DMS79 (cell line): ENCODE measurements around the gene PARD3B.

Experiments used
- DNase-seq: peaks from one replicate; lab custom pipeline; 2025; lab: John Stamatoyannopoulos, UW

Gene PARD3B

GRCh38 chr2:204657024-204657423 is 111.7 kb downstream of the PARD3B start:
- DNase-seq, result no peak

GRCh38 chr2:204662956-204663355 is 117.7 kb downstream of the PARD3B start:
- no peak for DNase-seq

GRCh38 chr2:204663816-204664425 is 118.6 kb downstream of the PARD3B start:
- DNase-seq, result no peak

GRCh38 chr2:204664708-204665121 is 119.4 kb downstream of the PARD3B start:
- DNase-seq, result no peak

- no peak for DNase-seq
Observed at GRCh38 chr2:204665207-204665606, 119.9 kb downstream of the PARD3B start.

GRCh38 chr2:204665771-204666170 is 120.5 kb downstream of the PARD3B start:
- no peak for DNase-seq

GRCh38 chr2:204667990-204668389 is 122.7 kb downstream of the PARD3B start:
- no peak for DNase-seq

- DNase-seq, result no peak
Observed at GRCh38 chr2:204669382-204669781, 124.1 kb downstream of the PARD3B start.

GRCh38 chr2:204670124-204670523 is 124.8 kb downstream of the PARD3B start:
- DNase-seq, result no peak

- DNase-seq, result no peak
Observed at GRCh38 chr2:204670756-204671155, 125.5 kb downstream of the PARD3B start.

GRCh38 chr2:204672772-204673171 is 127.5 kb downstream of the PARD3B start:
- no peak for DNase-seq

GRCh38 chr2:204673877-204674276 is 128.6 kb downstream of the PARD3B start:
- no peak for DNase-seq

GRCh38 chr2:204678031-204678430 is 132.8 kb downstream of the PARD3B start:
- DNase-seq, result no peak

- no peak for DNase-seq
Observed at GRCh38 chr2:204680576-204680975, 135.3 kb downstream of the PARD3B start.

GRCh38 chr2:204681412-204681811 is 136.1 kb downstream of the PARD3B start:
- no peak for DNase-seq

- DNase-seq, result no peak
Observed at GRCh38 chr2:204683384-204683783, 138.1 kb downstream of the PARD3B start.

- DNase-seq, result no peak
Observed at GRCh38 chr2:204686406-204686805, 141.1 kb downstream of the PARD3B start.

- DNase-seq, result no peak
Observed at GRCh38 chr2:204687776-204688175, 142.5 kb downstream of the PARD3B start.

GRCh38 chr2:204691911-204692510 is 146.7 kb downstream of the PARD3B start:
- peak; percentile 40 for DNase-seq

- DNase-seq, result no peak
Observed at GRCh38 chr2:204692790-204693189, 147.5 kb downstream of the PARD3B start.

- DNase-seq, result no peak
Observed at GRCh38 chr2:204693262-204693661, 148.0 kb downstream of the PARD3B start.

GRCh38 chr2:204695506-204695905 is 150.2 kb downstream of the PARD3B start:
- no peak for DNase-seq

GRCh38 chr2:204696124-204696523 is 150.8 kb downstream of the PARD3B start:
- DNase-seq, result no peak
